B cell (primary cell): ENCODE results near the gene U2AF1. TPM values are rescaled to one million over a fixed set of nuclear protein-coding genes. Genes with fewer than 3 reads are reported as not detected.
"Not testable (repeated sequence)": the region's sequence is repeated elsewhere in the genome, so short reads cannot be mapped to it uniquely, and the experiment has no call there.

ENCODE experiments used
- ATAC-seq: fragments of 200-7000 bp; cut with Tn5 transposase; one replicate; pipeline ENCODE4 v1.10.0; 2021; ENCODE audit warnings: low read depth, mild to moderate bottlenecking, moderate number of reproducible peaks, moderate library complexity
- CTCF ChIA-PET: fragments of 350-600 bp; sonication (Branson Sonifier 250); formaldehyde crosslinking; loops from one replicate; lab custom pipeline; 2021; ENCODE audit warnings: antibody characterized with exemption, inconsistent platforms; lab: Charles Lee
- POLR2A ChIA-PET: fragments of 350-600 bp; sonication (Branson Sonifier 250); formaldehyde crosslinking; loops from one replicate; lab custom pipeline; 2021; ENCODE audit warnings: antibody characterized with exemption; lab: Charles Lee
- DNase-seq: peaks from one replicate; pipeline ENCODE4 v3.0.0; 2013
- H2AFZ ChIP-seq: 2 replicates; pipeline ENCODE4 v1.6.1; 2012; ENCODE audit warnings: mild to moderate bottlenecking, low read depth, low read length; ENCODE audit not compliant: insufficient read depth, poor library complexity, severe bottlenecking
- H3K27ac ChIP-seq, 2 donors: 1 replicate in 1 of 2; 2 replicates in 1 of 2; pipeline ENCODE4 v1.5.1; 2012 to 2013; ENCODE audit warnings: low read length in 2 of 2, mild to moderate bottlenecking in 2 of 2, moderate library complexity in 1 of 2
- H3K27me3 ChIP-seq, 4 experiments: fragments of 200-600 bp in 1 of 4; sonication (generic) in 1 of 4; replicated peaks in 1 of 4; 1 replicate in 2 of 4; 2 replicates in 2 of 4; pipeline versions ENCODE4 v1.6.1 to v1.7.0; 2013 to 2016; ENCODE audit warnings: low read length in 3 of 4, mild to moderate bottlenecking in 2 of 4, mixed read lengths in 1 of 4, moderate library complexity in 1 of 4; ENCODE audit not compliant: insufficient read depth in 4 of 4, control insufficient read depth in 3 of 4; ENCODE audit errors: control extremely low read depth in 1 of 4
- H3K36me3 ChIP-seq, 2 experiments: replicated peaks in 1 of 2; 1 replicate in 1 of 2; 2 replicates in 1 of 2; pipeline versions ENCODE4 v1.6.1 to v1.7.1; 2013; ENCODE audit warnings: low read length in 1 of 2; ENCODE audit not compliant: insufficient read depth in 2 of 2, control insufficient read depth in 1 of 2; ENCODE audit errors: control extremely low read depth in 1 of 2, extremely low read depth in 1 of 2
- H3K4me1 ChIP-seq, 2 donors: fragments of 200-600 bp in 1 of 2; sonication (generic) in 1 of 2; 1 replicate in 1 of 2; 2 replicates in 1 of 2; pipeline versions ENCODE4 v1.5.1 to v1.6.1; 2013 to 2017; ENCODE audit warnings: low read length in 2 of 2; ENCODE audit not compliant: control insufficient read depth in 2 of 2, insufficient read depth in 2 of 2
- H3K4me2 ChIP-seq: replicated peaks from 2 replicates; pipeline ENCODE3; 2012; ENCODE audit warnings: mild to moderate bottlenecking, low read depth, low read length; ENCODE audit not compliant: poor library complexity, severe bottlenecking
- H3K4me3 ChIP-seq, 5 experiments: fragments of 200-600 bp in 1 of 5; sonication (generic) in 1 of 5; 1 replicate in 3 of 5; 2 replicates in 2 of 5; pipeline versions ENCODE4 v1.5.1 to v1.7.0; 2011 to 2016; ENCODE audit warnings: low read length in 4 of 5, mild to moderate bottlenecking in 4 of 5, low read depth in 2 of 5, control low read depth in 1 of 5, moderate library complexity in 1 of 5; ENCODE audit not compliant: insufficient read depth in 1 of 5; ENCODE audit errors: control extremely low read depth in 1 of 5, extremely low read depth in 1 of 5
- H3K79me2 ChIP-seq: fragments of 200-600 bp; sonication (generic); one replicate; pipeline ENCODE4 v1.6.0; 2016; ENCODE audit warnings: low read length; ENCODE audit not compliant: control insufficient read depth, insufficient read depth
- H3K9ac ChIP-seq: fragments of 200-600 bp; sonication (generic); 2 replicates; pipeline ENCODE4 v1.6.1; 2017; ENCODE audit warnings: mild to moderate bottlenecking, low read length, moderate library complexity
- H3K9me3 ChIP-seq, 3 donors: one replicate each; pipeline versions ENCODE4 v1.6.1 to v1.7.1; 2013; ENCODE audit warnings: low read length in 2 of 3; ENCODE audit not compliant: control insufficient read depth in 2 of 3, insufficient read depth in 1 of 3; ENCODE audit errors: control extremely low read depth in 1 of 3
- H4K20me1 ChIP-seq: 2 replicates; pipeline ENCODE4 v1.6.0; 2012; ENCODE audit warnings: mild to moderate bottlenecking, low read length; ENCODE audit not compliant: insufficient read depth, control insufficient read depth, poor library complexity, severe bottlenecking
- H3K27ac Mint-ChIP-seq: one replicate; pipeline ENCODE4 v1.8.0; 2021; ENCODE audit warnings: mixed read lengths
- H3K27me3 Mint-ChIP-seq: one replicate; pipeline ENCODE4 v1.8.0; 2021; ENCODE audit warnings: mixed read lengths
- H3K4me1 Mint-ChIP-seq: one replicate; pipeline ENCODE4 v1.8.0; 2021; ENCODE audit warnings: mixed read lengths
- H3K4me3 Mint-ChIP-seq: one replicate; pipeline ENCODE4 v1.8.0; 2021; ENCODE audit warnings: mixed read lengths
- H3K9me3 Mint-ChIP-seq: one replicate; pipeline ENCODE4 v1.8.0; 2022; ENCODE audit warnings: mixed read lengths; ENCODE audit not compliant: insufficient read depth
- WGBS: methylation state at CpG from one replicate; pipeline ENCODE4 v1.1.5; 2013; ENCODE audit warnings: missing lambda C conversion rate; ENCODE audit not compliant: insufficient coverage; 5-methylcytosine and 5-hydroxymethylcytosine counted together
- intact Hi-C: fragments of 100-400 bp; cut with micrococcal nuclease; formaldehyde crosslinking; loops from one replicate; pipeline ENCODE4 v1.10.0; 2022
- polyA plus RNA-seq: library from polyadenylated mRNA; depleted of rRNA; stranded (reverse); fragments of >200 nt; gene quantifications from 2 replicates; pipeline ENCODE4 v1.2.3, GENCODE V29; 2012
- total RNA-seq, 2 donors: library from RNA; stranded (reverse); fragments of 120-200 nt in 1 of 2; gene quantifications; 1 replicate in 1 of 2; 2 replicates in 1 of 2; pipeline versions ENCODE4 v1.2.3 to v1.2.4, GENCODE V29; 2013 to 2022

Gene U2AF1
- total and polyA plus RNA-seq, 2 donors (not counting 1 experiment from before 2014, with no cell fraction given), result 70.9 to 104 TPM

GRCh38 chr21:43064265-43064917, 43.0 kb downstream of the U2AF1 start:
- intact Hi-C loops, H3K9me3 Mint-ChIP-seq, H3K9me3 ChIP-seq, H2AFZ ChIP-seq, H3K79me2 ChIP-seq, H3K27me3 Mint-ChIP-seq, H3K4me1 ChIP-seq, CTCF ChIA-PET, H3K27ac ChIP-seq, H3K4me2 ChIP-seq, DNase-seq, H3K9ac ChIP-seq, ATAC-seq, H3K36me3 ChIP-seq, H3K27ac Mint-ChIP-seq, H3K27me3 ChIP-seq, POLR2A ChIA-PET, H3K4me1 Mint-ChIP-seq, H3K4me3 Mint-ChIP-seq, H4K20me1 ChIP-seq, H3K4me3 ChIP-seq: not testable (repeated sequence)
- WGBS, result no CpG with 5 or more reads among the region's 22 CpGs

DNA sequence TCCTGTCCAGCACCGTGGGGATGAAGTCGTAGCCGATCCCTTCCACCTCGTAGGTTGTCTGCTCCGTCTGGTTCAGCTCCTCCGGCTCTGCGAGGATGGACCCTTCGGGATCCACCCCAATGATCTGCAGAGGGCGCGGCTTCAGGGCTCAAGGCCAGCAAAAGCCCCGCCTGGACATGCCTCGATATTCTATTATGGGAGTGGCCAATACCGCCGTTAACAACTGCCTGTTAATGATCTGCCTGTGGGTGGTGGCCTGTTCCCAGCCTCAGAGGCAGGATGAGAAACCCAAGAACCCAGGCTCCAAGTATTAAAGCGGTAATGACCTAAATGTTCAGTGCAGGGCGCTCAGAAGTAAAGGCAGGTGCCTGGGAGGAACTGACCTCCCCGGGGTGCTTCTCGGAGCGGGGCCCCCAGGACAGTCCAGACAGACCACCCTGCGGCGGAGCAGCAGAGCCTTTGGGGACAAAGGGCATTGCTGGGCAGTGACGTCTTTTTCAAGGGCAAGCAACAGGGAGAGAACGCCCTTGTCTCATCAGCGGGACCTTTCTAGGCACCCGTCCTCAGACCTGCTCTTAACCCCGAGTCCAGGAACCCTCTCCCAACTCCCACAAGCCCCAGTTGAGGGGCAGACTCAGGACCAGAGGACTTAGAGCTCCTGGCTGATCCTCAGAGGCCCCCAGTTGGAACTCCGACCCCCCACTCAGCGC, 44.3 kb downstream of the U2AF1 start:
- H3K4me2 ChIP-seq, H3K4me1 ChIP-seq, H3K36me3 ChIP-seq, H3K9me3 ChIP-seq, H2AFZ ChIP-seq, H3K4me3 Mint-ChIP-seq, H3K79me2 ChIP-seq, H3K27ac Mint-ChIP-seq, H3K27me3 Mint-ChIP-seq, H3K27ac ChIP-seq, ATAC-seq, POLR2A ChIA-PET, H3K9ac ChIP-seq, H3K27me3 ChIP-seq, intact Hi-C loops, CTCF ChIA-PET, H3K4me1 Mint-ChIP-seq, H3K4me3 ChIP-seq, DNase-seq, H3K9me3 Mint-ChIP-seq, H4K20me1 ChIP-seq: not testable (repeated sequence)
- WGBS, result no CpG with 5 or more reads among the region's 28 CpGs

DNA sequence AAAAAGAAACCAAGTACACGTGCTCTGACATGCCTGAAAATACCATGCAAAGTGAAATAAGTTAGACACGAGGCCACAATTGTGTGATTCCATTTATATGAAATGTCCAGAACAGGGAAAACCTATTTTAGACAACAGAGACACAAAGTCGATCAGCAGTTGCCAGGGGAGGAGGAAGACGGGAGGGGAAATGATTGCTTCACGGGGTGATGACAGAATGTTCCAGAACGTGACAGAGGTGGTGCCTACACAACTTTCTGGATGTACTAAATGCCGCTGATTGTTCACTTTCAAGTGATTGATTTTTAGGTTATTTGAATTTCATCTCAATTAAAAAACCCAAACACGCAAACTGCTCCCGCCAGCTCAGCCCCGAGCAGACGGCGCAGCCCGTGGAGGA, 54.3 kb downstream of the U2AF1 start:
- H3K4me1 ChIP-seq, H3K27me3 ChIP-seq, H3K27ac Mint-ChIP-seq, H3K4me3 Mint-ChIP-seq, H3K27ac ChIP-seq, H3K9ac ChIP-seq, CTCF ChIA-PET, H3K9me3 Mint-ChIP-seq, H3K4me1 Mint-ChIP-seq, H3K4me3 ChIP-seq, DNase-seq, ATAC-seq, H3K27me3 Mint-ChIP-seq, H2AFZ ChIP-seq, H3K4me2 ChIP-seq, POLR2A ChIA-PET, H3K9me3 ChIP-seq, H3K79me2 ChIP-seq, H3K36me3 ChIP-seq, H4K20me1 ChIP-seq, intact Hi-C loops: not testable (repeated sequence)
- WGBS, result no CpG with 5 or more reads among the region's 13 CpGs
